K562 (cell line): Measurements from ENCODE around the gene MOG. TPM values are rescaled to one million over a fixed set of nuclear protein-coding genes. Genes with fewer than 3 reads are reported as not detected.

ENCODE experiments used
- ATAC-seq: fragments of 200-7000 bp; cut with Tn5 transposase; 3 replicates; pipeline ENCODE4 v1.9.1; 2020; ENCODE audit warnings: moderate library complexity
- BruUV-seq: library from RNA; stranded (reverse); fragments of 400-500 nt; replicated peaks from 2 replicates; lab custom pipeline; 2021; lab: Mats Ljungman, UMichigan
- CTCF ChIA-PET: fragments of 300-600 bp; formaldehyde crosslinking; extraction: SDS; loops from one replicate; lab custom pipeline; 2021; ENCODE audit warnings: low intra/inter-chr PET ratio; lab: Yijun Ruan, JAX
- POLR2A ChIA-PET: fragments of 300-600, 350-650 bp; sonication (Branson Sonifier 250); formaldehyde crosslinking; extraction: SDS; loops from one replicate; lab custom pipeline; 2021; ENCODE audit warnings: antibody characterized with exemption, inconsistent platforms; lab: Yijun Ruan, JAX
- DNase-seq, 4 experiments: peaks; one replicate each; pipeline versions ENCODE4 v3.0.0 to v3.0.0-alpha.2; 2011 to 2018; ENCODE audit warnings: low spot score in 3 of 4, mixed read lengths in 3 of 4; ENCODE audit errors: extremely low read depth in 1 of 4
- FAIRE-seq: peaks from 2 replicates; lab custom pipeline; 2011; peaks lifted over from hg19 to GRCh38; lab: Jason Lieb, UNC
- H2AFZ ChIP-seq: 2 replicates; pipeline ENCODE4 v1.6.0; 2011; ENCODE audit warnings: low read depth, low read length, control low read depth, inconsistent platforms
- H3K27ac ChIP-seq: fragments of 200-600 bp; 3 replicates; pipeline ENCODE4 v1.8.0; 2011; ENCODE audit warnings: low read depth, mild to moderate bottlenecking, control low read depth, inconsistent platforms, low read length, moderate library complexity, mixed read lengths; ENCODE audit errors: extremely low read depth
- H3K27me3 ChIP-seq, 2 experiments: fragments of 300-600 bp in 1 of 2; 2 replicates in 1 of 2; 3 replicates in 1 of 2; pipeline versions ENCODE4 v1.6.0 to v1.8.0; 2011; ENCODE audit warnings: inconsistent platforms in 2 of 2, low read length in 2 of 2, mild to moderate bottlenecking in 1 of 2, mixed read lengths in 1 of 2, moderate library complexity in 1 of 2; ENCODE audit not compliant: control insufficient read depth in 2 of 2, insufficient read depth in 2 of 2
- H3K36me3 ChIP-seq: fragments of 300-600 bp; 3 replicates; pipeline ENCODE4 v1.8.0; 2011; ENCODE audit warnings: mild to moderate bottlenecking, low read length, inconsistent platforms; ENCODE audit not compliant: control insufficient read depth, insufficient read depth
- H3K4me1 ChIP-seq, 2 experiments: fragments of 200-600 bp in 1 of 2; replicated peaks in 1 of 2; 2 replicates in 1 of 2; 3 replicates in 1 of 2; pipeline versions ENCODE4 v1.5.1 to v1.8.0; 2011; ENCODE audit warnings: inconsistent platforms in 2 of 2, low read length in 2 of 2, mild to moderate bottlenecking in 1 of 2, mixed read lengths in 1 of 2, moderate library complexity in 1 of 2; ENCODE audit not compliant: control insufficient read depth in 2 of 2, insufficient read depth in 2 of 2
- H3K4me2 ChIP-seq: 2 replicates; pipeline ENCODE4 v1.6.1; 2011; ENCODE audit warnings: low read length, control low read depth, inconsistent platforms, mixed read lengths; ENCODE audit not compliant: insufficient read depth
- H3K4me3 ChIP-seq: fragments of 200-600 bp; sonication (generic), shearing (Covaris generic); 2 replicates; pipeline ENCODE4 v1.5.1; 2016; ENCODE audit warnings: control low read depth, inconsistent platforms
- H3K79me2 ChIP-seq: fragments of 200-600 bp; 3 replicates; pipeline ENCODE4 v1.8.0; 2011; ENCODE audit warnings: low read length, inconsistent platforms; ENCODE audit not compliant: control insufficient read depth, insufficient read depth
- H3K9ac ChIP-seq, 2 experiments: 2 replicates each; pipeline versions ENCODE4 v1.6.0 to v1.6.1; 2011; ENCODE audit warnings: low read depth in 2 of 2, low read length in 2 of 2, control low read depth in 1 of 2, inconsistent platforms in 1 of 2, mild to moderate bottlenecking in 1 of 2, mixed read lengths in 1 of 2; ENCODE audit not compliant: insufficient read depth in 1 of 2
- H3K9me1 ChIP-seq: one replicate; pipeline ENCODE4 v1.6.0; 2011; ENCODE audit warnings: inconsistent platforms, mild to moderate bottlenecking, low read length, moderate library complexity; ENCODE audit not compliant: control insufficient read depth, insufficient read depth
- H3K9me3 ChIP-seq: replicated peaks from 2 replicates; pipeline ENCODE4 v1.5.1; 2011; ENCODE audit warnings: low read depth, low read length, inconsistent platforms; ENCODE audit not compliant: control insufficient read depth, insufficient read depth
- H4K20me1 ChIP-seq: replicated peaks from 2 replicates; pipeline ENCODE4 v1.6.1; 2011; ENCODE audit warnings: low read length, inconsistent platforms, mixed read lengths; ENCODE audit not compliant: control insufficient read depth, insufficient read depth
- ARID1B ChIP-seq: fragments of 450-650 bp; IDR thresholded peaks from 2 replicates; pipeline ENCODE4 v1.6.1; 2016; ENCODE audit warnings: antibody characterized with exemption, mild to moderate bottlenecking, inconsistent platforms
- CHD1 ChIP-seq: fragments of 200-600 bp; sonication (generic); IDR thresholded peaks from one replicate; pipeline ENCODE4 v1.6.1; 2012; ENCODE audit warnings: mild to moderate bottlenecking, moderate library complexity, low read length, inconsistent platforms
- MAZ ChIP-seq, 2 experiments: fragments of 450-650 bp in 1 of 2; sonication (generic) in 1 of 2; formaldehyde crosslinking; IDR thresholded peaks in 1 of 2; conservative IDR thresholded peaks in 1 of 2; 2 replicates each; pipeline versions ENCODE4 v1.4.0 to v1.5.0; 2020; ENCODE audit warnings: mild to moderate bottlenecking in 1 of 2, missing genetic modification reagents in 1 of 2
- MEF2A ChIP-seq: IDR thresholded peaks from 2 replicates; pipeline ENCODE4 v1.6.1; 2011; ENCODE audit warnings: low read depth, mild to moderate bottlenecking, low read length, moderate library complexity; ENCODE audit not compliant: control insufficient read depth
- WGBS: fragments of 100-300 bp; shearing (Covaris generic); methylation state at CpG from one replicate; pipeline ENCODE4 v1.1.6; 2016; ENCODE audit warnings: low coverage, mixed read lengths; ENCODE audit not compliant: insufficient coverage; ENCODE audit errors: missing lambda C conversion rate; 5-methylcytosine and 5-hydroxymethylcytosine counted together
- in situ Hi-C: fragments of 300-500 bp; cut with MboI; formaldehyde crosslinking; loops from 4 replicates; pipeline ENCODE4 v1.15.0; 2018; ENCODE audit warnings: inconsistent platforms, mixed read lengths
- intact Hi-C: fragments of 100-400 bp; cut with micrococcal nuclease; formaldehyde crosslinking; loops from 2 replicates; pipeline ENCODE4 v1.14.2; 2022
- polyA plus RNA-seq, 8 experiments: library from polyadenylated mRNA; depleted of rRNA in 4 of 8; stranded (reverse) in 5 of 8; unstranded in 3 of 8; fragments of >200 nt; fragmentation: Nextera tagmentation in 2 of 8; fragmentation: Illumina TruSeq in 1 of 8; extraction: Ambion mirVana in 2 of 8; extraction: Trizol in 1 of 8; gene quantifications; 2 replicates each; pipeline versions ENCODE4 v1.2.1 to v1.2.3, GENCODE V29; 2011 to 2014; ENCODE audit warnings: inconsistent platforms in 1 of 8, missing spikeins in 1 of 8
- total RNA-seq, 7 experiments: library from RNA; depleted of rRNA in 6 of 7; stranded (reverse); fragments of >200 nt in 6 of 7; fragmentation: Illumina TruSeq in 2 of 7; extraction: Trizol in 2 of 7; gene quantifications; 2 replicates each; pipeline versions ENCODE4 v1.2.1 to v1.2.3, GENCODE V29; 2011 to 2021; ENCODE audit warnings: low replicate concordance in 1 of 7
- TF ChIP-seq, protein P1 (sequence below): sonication (generic); formaldehyde crosslinking; IDR thresholded peaks from 2 replicates; pipeline ENCODE4 v1.8.1; 2023; ENCODE audit warnings: mild to moderate bottlenecking, missing genetic modification reagents

Gene MOG
- total and polyA plus RNA-seq, 9 of the 15 experiments (the other 6 are each of a cell fraction or from before 2014, with no cell fraction given) = not detected

DNA sequence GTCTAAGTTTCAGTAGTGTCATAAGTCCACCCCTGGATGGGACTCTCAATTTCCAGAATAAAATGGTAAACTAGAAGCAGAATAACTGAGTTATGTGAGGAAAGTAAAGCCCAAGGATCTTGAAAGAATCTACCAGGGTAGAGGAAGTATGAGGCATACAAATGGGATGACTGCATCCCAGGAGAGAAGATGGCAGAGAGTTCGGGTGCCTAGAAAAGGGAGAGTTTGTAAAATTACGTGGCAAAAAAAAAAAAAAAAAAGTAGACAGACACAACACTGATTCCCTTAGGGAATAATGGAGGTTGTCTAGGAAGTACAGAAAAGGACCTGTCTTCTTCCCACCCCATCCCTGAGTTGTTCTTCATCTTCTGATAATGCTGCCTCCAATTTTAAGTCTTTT lies 27.3 kb upstream of the MOG start (continued):
- TF ChIP-seq MAZ (CRISPR knock-in tag; conservative IDR thresholded peaks at IDR 0.05 in 1 of 2, IDR thresholded peaks at IDR 0.05 in 1 of 2) = no peak

DNA sequence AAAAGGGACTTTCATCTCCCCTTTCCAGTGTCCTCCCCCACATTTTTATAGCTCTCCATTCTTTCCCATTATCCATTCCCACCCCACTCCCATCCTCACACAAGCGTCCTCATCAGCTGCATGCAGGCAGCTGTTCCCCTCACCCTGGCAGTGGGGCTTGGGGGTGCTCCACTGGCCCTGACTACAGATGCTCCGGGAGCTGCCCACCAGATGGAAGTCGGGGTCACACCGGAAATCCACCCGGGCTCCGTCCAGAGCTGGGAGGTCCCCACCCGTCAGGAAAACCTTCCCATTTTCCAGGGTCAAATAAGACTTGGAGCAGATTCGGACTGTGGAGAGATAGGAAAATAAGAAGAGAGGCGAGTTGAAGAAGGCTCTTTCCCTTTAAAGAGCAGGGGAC lies 26.6 kb upstream of the MOG start:
- peak overlapping the region; percentile 77; the same call in 1 of the 3 replicates for H3K27ac ChIP-seq
- ATAC-seq = no peak
- POLR2A ChIA-PET = interaction anchor here (0.8 to 3.6 kb wide), 4 partner anchors 11 to 1994 kb away, joined by 3 to 15 read pairs (median 3); no protein-coding TSS in a partner anchor
- H2AFZ ChIP-seq = no peak overlapping the region
- no TSS peak for BruUV-seq
- in situ Hi-C loops = no loop called here
- H4K20me1 ChIP-seq = no peaks in the 10 kb centered on the region
- H3K79me2 ChIP-seq = peaks cover 67% of the 10 kb centered on the region
- H3K9me3 ChIP-seq = no peaks in the 10 kb centered on the region
- H3K36me3 ChIP-seq = 0 out of 3 replicates have a peak, but pooled peaks cover 9% of the 10 kb centered on the region
- peak overlapping the region; percentile 54 to 72 for H3K9ac ChIP-seq
- H3K4me1 ChIP-seq = peaks cover 52 to 59% of the 10 kb centered on the region in 2 experiments
- TF ChIP-seq, protein P1, sequence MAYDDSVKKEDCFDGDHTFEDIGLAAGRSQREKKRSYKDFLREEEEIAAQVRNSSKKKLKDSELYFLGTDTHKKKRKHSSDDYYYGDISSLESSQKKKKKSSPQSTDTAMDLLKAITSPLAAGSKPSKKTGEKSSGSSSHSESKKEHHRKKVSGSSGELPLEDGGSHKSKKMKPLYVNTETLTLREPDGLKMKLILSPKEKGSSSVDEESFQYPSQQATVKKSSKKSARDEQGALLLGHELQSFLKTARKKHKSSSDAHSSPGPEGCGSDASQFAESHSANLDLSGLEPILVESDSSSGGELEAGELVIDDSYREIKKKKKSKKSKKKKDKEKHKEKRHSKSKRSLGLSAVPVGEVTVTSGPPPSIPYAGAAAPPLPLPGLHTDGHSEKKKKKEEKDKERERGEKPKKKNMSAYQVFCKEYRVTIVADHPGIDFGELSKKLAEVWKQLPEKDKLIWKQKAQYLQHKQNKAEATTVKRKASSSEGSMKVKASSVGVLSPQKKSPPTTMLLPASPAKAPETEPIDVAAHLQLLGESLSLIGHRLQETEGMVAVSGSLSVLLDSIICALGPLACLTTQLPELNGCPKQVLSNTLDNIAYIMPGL (CRISPR knock-in tag) = no peak
- TF ChIP-seq MEF2A = no peak
- no peak for TF ChIP-seq ARID1B
- TF ChIP-seq CHD1 = peak; percentile 24
- DNase-seq = no peak
- no peaks in the 10 kb centered on the region for H3K9me1 ChIP-seq
- WGBS = 46% methylated on average over 9 of the region's 9 CpGs
- no peaks in the 10 kb centered on the region for H3K27me3 ChIP-seq
- peak overlapping the region; percentile 95 for H3K4me2 ChIP-seq
- H3K4me3 ChIP-seq = peak overlapping the region; percentile 84; the same call in 1 of the 2 replicates
- intact Hi-C loops = loop anchor here (5.0 kb wide), 1 partner anchor 688 kb away; no protein-coding TSS in a partner anchor
- no peak for FAIRE-seq
- CTCF ChIA-PET = interaction anchor here (0.6 to 1.6 kb wide), 2 partner anchors 204 to 861 kb away, joined by 5 to 6 read pairs; no protein-coding TSS in a partner anchor
